Neutrophil (primary cell): ENCODE results near the gene NDRG3.

Experiments
- H3K27ac ChIP-seq: fragments of 200-600 bp; sonication (generic); 2 replicates; pipeline ENCODE4 v1.5.1; 2016; ENCODE audit warnings: mild to moderate bottlenecking, moderate library complexity
- H3K27me3 ChIP-seq: fragments of 200-600 bp; sonication (generic); 2 replicates; pipeline ENCODE4 v1.6.0; 2016; ENCODE audit warnings: mild to moderate bottlenecking
- H3K36me3 ChIP-seq: fragments of 200-600 bp; sonication (generic); 2 replicates; pipeline ENCODE4 v1.5.1; 2017
- H3K4me1 ChIP-seq, 2 experiments: fragments of 200-600 bp in 1 of 2; sonication (generic) in 1 of 2; 1 replicate in 1 of 2; 2 replicates in 1 of 2; pipeline versions ENCODE4 v1.5.1 to v1.6.1; 2013 to 2016; ENCODE audit warnings: low read depth in 1 of 2, low read length in 1 of 2, mild to moderate bottlenecking in 1 of 2, moderate library complexity in 1 of 2; ENCODE audit not compliant: control insufficient read depth in 1 of 2, insufficient read depth in 1 of 2
- H3K4me3 ChIP-seq, 2 experiments: fragments of 200-600 bp in 1 of 2; sonication (generic) in 1 of 2; 1 replicate in 1 of 2; 2 replicates in 1 of 2; pipeline ENCODE4 v1.5.1; 2013 to 2016; ENCODE audit warnings: low read depth in 1 of 2, low read length in 1 of 2, mild to moderate bottlenecking in 1 of 2, moderate library complexity in 1 of 2
- H3K9me3 ChIP-seq: fragments of 200-600 bp; sonication (generic); 2 replicates; pipeline ENCODE4 v1.5.1; 2016
- TF ChIP-seq, protein P1 (sequence below): fragments of 200-600 bp; sonication (generic); IDR thresholded peaks from 2 replicates; pipeline ENCODE4 v1.5.1; 2016; ENCODE audit warnings: antibody characterized with exemption

The NDRG3 gene

DNA sequence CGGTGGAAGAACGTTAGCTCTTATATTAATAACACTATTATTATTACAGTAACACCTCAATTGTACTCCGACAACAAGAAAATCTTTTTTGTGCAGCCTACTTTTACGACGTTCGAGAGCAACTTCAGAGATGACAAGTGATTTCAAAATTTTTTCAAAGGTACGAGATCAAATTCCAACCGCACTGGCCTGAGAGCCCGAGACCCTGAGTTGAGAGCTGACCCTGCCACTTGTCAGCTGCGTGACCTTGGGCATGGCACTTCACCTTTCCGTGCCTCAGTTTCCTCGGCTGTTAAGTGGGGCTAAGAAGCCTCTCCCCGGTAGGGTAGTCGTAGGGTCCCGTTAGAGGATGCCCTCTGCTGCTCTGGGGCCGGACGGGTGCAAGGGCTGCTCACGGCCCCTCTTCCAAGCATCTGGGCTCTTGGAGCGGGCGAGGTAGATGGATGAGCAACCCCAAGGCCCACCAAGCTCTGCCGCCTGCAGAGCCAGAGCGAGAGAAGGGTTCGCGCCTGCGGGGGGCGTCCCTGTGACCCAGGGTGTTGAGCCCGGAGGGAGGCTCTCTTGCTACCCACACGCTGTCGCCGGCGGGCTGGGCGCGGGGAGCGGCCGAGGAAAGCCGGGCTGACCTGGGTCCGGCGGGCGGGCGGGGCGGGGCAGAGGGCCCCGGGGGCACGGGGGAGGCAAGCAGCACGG lies 510 bp downstream of the NDRG3 start:
- peak overlapping the region; percentile 36 for H3K27ac ChIP-seq
- H3K4me1 ChIP-seq: peaks cover 13 to 17% of the 10 kb centered on the region in 2 experiments
- H3K27me3 ChIP-seq: peaks cover 14% of the 10 kb centered on the region
- peak overlapping the region; percentile 74 to 80 for H3K4me3 ChIP-seq
- no peaks in the 10 kb centered on the region for H3K9me3 ChIP-seq
- TF ChIP-seq, protein P1, sequence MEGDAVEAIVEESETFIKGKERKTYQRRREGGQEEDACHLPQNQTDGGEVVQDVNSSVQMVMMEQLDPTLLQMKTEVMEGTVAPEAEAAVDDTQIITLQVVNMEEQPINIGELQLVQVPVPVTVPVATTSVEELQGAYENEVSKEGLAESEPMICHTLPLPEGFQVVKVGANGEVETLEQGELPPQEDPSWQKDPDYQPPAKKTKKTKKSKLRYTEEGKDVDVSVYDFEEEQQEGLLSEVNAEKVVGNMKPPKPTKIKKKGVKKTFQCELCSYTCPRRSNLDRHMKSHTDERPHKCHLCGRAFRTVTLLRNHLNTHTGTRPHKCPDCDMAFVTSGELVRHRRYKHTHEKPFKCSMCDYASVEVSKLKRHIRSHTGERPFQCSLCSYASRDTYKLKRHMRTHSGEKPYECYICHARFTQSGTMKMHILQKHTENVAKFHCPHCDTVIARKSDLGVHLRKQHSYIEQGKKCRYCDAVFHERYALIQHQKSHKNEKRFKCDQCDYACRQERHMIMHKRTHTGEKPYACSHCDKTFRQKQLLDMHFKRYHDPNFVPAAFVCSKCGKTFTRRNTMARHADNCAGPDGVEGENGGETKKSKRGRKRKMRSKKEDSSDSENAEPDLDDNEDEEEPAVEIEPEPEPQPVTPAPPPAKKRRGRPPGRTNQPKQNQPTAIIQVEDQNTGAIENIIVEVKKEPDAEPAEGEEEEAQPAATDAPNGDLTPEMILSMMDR: no peak
- no peaks in the 10 kb centered on the region for H3K36me3 ChIP-seq

DNA sequence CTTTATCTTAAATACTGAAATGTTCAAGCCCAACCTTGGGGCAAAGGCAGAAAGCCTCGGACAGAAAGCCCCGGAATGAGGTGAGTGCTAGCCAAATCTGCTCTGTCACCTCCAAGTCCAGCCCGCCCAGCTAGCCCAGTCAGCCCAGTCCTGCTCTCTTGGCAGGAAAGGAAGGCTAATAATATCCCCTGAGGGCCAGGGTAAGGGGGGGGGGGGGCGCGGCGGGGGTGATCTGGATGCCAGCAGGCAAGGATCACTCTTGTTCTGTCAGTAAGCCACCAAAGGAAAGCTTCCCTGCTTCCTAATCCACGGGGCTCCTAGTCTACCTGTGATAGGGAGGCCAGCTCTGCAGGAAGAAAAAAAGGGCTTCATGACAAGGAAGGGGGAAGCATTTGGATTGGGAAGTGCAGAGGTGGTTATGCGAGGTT lies 1.1 kb downstream of the NDRG3 start:
- TF ChIP-seq, protein P1: no peak
- no peaks in the 10 kb centered on the region for H3K36me3 ChIP-seq
- H3K9me3 ChIP-seq: no peaks in the 10 kb centered on the region
- H3K27me3 ChIP-seq: peaks cover 14% of the 10 kb centered on the region
- H3K27ac ChIP-seq: no peak overlapping the region
- H3K4me3 ChIP-seq: peak overlapping the region; percentile 74 to 80
- H3K4me1 ChIP-seq: peaks cover 13 to 17% of the 10 kb centered on the region in 2 experiments

DNA sequence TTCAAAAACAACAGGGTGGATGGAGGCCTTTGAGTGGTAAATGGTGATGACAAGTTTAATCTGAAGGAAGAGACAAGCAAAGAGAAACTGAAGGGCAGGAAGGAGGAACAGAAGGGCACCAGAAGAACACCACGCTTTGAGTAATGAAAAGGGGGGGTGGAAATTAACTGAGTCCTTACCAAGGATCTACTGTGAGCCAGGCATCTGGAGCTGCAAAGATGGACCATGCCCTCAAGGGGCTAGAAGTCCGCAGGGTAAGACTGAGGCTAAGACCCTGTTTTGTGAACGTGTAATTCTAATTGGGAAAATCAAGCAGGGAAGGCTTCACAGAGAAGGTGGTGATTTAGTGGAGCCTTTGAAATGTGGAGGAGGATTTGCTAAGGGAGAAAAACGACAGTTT lies 1.6 kb downstream of the NDRG3 start:
- TF ChIP-seq, protein P1: no peak
- peaks cover 14% of the 10 kb centered on the region for H3K27me3 ChIP-seq
- peaks cover 13 to 17% of the 10 kb centered on the region in 2 experiments for H3K4me1 ChIP-seq
- no peak overlapping the region for H3K27ac ChIP-seq
- H3K4me3 ChIP-seq: no peak overlapping the region
- no peaks in the 10 kb centered on the region for H3K9me3 ChIP-seq
- no peaks in the 10 kb centered on the region for H3K36me3 ChIP-seq

DNA sequence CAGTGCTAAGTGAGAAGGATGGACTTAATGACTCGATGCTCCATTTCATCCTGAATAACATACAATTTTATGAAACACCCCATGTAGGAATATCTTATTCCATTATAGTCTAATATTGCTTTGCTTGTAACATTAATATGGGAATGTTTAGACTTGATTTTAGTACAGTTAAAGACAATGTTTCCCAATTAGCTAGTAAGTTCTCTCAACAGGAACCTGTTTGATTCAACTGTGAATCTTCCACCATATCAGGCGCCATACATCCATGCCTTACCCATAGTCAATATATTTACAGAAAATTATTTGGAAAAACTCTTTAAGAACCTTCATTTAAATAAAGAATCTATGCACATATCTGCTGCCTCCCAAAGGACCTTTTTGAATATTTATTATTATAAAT lies 3.3 kb downstream of the NDRG3 start:
- Histone ChIP-seq H3K36me3 (no peaks in the 10 kb centered on the region), H3K4me3 (no peak overlapping the region), H3K4me1 (peaks cover 13 to 17% of the 10 kb centered on the region in 2 experiments), H3K9me3 (no peaks in the 10 kb centered on the region), H3K27me3 (peaks cover 14% of the 10 kb centered on the region), H3K27ac (no peak overlapping the region)
- TF ChIP-seq, protein P1: no peak

DNA sequence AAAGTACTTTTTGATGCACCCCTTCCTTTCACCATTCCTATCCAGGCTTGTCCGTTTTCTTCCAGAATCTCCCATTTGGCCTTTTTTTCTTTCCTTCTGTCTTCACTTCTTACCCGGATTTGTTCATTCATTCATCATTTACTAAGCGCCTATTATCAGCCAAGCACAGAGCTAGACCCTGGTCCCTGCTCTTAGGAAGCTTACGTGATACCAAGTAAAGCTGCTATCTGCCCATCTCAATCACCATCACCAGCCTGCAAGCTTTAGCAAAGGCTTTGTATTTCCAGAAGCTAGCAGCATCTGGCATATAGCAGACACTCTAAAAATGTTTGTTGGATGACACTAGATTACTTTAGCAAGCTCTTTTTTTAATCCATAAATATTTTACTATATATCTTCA lies 4.8 kb downstream of the NDRG3 start:
- no peak overlapping the region for H3K4me3 ChIP-seq
- no peaks in the 10 kb centered on the region for H3K9me3 ChIP-seq
- peaks cover 10 to 14% of the 10 kb centered on the region in 2 experiments for H3K4me1 ChIP-seq
- TF ChIP-seq, protein P1: no peak
- H3K36me3 ChIP-seq: no peaks in the 10 kb centered on the region
- H3K27ac ChIP-seq: no peak overlapping the region
- peaks cover 14% of the 10 kb centered on the region for H3K27me3 ChIP-seq
